HG03064 (cell line): ENCODE results near the gene IFIT2.
"Not testable (repeated sequence)": the region's sequence is repeated elsewhere in the genome, so short reads cannot be mapped to it uniquely, and the experiment has no call there.

Experiments
- ATAC-seq: cut with Tn5 transposase; IDR thresholded peaks from one replicate; pipeline ENCODE4 v1.9.1; 2021; ENCODE audit warnings: low read depth; ENCODE audit not compliant: unreplicated experiment

The IFIT2 gene

GRCh38 chr10:89305766-89306433 is 4.1 kb downstream of the IFIT2 start:
- no peak for ATAC-seq

DNA sequence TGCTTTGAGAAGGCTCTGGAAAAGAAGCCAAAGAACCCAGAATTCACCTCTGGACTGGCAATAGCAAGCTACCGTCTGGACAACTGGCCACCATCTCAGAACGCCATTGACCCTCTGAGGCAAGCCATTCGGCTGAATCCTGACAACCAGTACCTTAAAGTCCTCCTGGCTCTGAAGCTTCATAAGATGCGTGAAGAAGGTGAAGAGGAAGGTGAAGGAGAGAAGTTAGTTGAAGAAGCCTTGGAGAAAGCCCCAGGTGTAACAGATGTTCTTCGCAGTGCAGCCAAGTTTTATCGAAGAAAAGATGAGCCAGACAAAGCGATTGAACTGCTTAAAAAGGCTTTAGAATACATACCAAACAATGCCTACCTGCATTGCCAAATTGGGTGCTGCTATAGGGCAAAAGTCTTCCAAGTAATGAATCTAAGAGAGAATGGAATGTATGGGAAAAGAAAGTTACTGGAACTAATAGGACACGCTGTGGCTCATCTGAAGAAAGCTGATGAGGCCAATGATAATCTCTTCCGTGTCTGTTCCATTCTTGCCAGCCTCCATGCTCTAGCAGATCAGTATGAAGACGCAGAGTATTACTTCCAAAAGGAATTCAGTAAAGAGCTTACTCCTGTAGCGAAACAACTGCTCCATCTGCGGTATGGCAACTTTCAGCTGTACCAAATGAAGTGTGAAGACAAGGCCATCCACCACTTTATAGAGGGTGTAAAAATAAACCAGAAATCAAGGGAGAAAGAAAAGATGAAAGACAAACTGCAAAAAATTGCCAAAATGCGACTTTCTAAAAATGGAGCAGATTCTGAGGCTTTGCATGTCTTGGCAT is 4.8 kb downstream of the IFIT2 start:
- ATAC-seq, result no peak

GRCh38 chr10:89307269-89307577 is 5.4 kb downstream of the IFIT2 start:
- ATAC-seq, result no peak

- no peak for ATAC-seq
These were observed 6.4 kb downstream of the IFIT2 start for GRCh38 chr10:89308266-89308665.

GRCh38 chr10:89308736-89309135 is 6.9 kb downstream of the IFIT2 start:
- no peak for ATAC-seq

GRCh38 chr10:89309156-89310055 is 7.6 kb downstream of the IFIT2 start:
- ATAC-seq, result no peak

- no peak for ATAC-seq
These were observed 8.4 kb downstream of the IFIT2 start for GRCh38 chr10:89310056-89310893.

DNA sequence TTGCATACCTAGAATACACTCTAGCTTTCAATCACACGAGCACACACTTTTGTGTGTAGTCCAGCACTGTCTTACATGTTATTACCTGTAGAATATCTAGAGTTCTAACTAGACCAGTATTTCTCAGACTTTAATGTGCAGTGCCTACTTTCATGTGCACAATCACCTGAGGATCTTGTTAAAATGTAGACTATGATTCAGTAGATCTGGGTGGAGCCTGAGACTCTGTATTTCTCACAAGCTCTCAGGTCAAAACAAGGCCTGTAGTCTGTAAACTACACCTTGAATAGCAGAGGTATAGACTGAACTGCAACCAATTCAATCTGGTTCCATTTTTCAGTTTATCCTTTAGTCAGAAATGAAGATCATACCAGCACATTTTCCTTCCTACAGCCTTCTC is 11.1 kb downstream of the IFIT2 start:
- no peak for ATAC-seq

GRCh38 chr10:89314676-89315075 is 12.8 kb downstream of the IFIT2 start:
- ATAC-seq, result no peak

DNA sequence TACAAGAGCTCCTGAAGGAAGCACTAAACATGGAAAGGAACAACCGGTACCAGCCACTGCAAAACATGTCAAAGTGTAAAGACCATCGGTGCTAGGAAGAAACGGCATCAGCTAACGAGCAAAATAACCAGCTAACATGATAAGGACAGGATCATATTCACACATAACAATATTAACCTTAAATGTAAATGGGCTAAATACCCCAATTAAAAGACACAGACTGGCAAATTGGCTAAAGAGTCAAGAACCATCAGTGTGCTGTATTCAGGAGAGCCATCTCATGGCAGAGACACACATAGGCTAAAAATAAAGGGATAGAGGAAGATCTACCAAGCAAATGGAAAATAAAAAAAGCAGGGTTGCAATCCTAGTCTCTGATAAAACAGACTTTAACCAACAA is 16.2 kb downstream of the IFIT2 start:
- ATAC-seq, result not testable (repeated sequence)

GRCh38 chr10:89325081-89325480 is 23.2 kb downstream of the IFIT2 start:
- not testable (repeated sequence) for ATAC-seq

DNA sequence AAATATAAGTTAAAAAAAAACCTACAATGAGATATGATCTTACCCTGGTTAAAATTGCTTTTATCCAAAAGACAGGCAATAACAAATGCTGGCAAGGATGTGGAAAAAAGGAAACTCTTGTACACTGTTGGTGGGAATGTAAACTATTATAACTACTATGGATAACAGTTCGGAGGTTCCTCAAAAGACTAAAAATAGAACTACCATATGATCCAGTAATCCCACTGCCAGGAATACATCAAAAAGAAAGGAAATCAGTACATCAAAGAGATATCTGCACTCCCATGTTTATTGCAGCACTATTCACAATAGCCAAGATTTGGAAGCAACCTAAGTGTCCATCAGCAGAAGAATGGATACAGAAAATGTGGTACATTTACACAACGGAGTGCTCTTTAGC is 24.0 kb downstream of the IFIT2 start:
- not testable (repeated sequence) for ATAC-seq

- no peak for ATAC-seq
These were observed 26.1 kb downstream of the IFIT2 start, which contains the start of gene IFIT3 for GRCh38 chr10:89327803-89328441. Gene IFIT3 (plus strand): TSS chr10:89327997. CDS start chr10:89328074, 77 bp downstream.

GRCh38 chr10:89329151-89329550 is 27.3 kb downstream of the IFIT2 start:
- ATAC-seq, result no peak

GRCh38 chr10:89330014-89330413 is 28.2 kb downstream of the IFIT2 start:
- not testable (repeated sequence) for ATAC-seq

GRCh38 chr10:89330537-89331212 is 28.8 kb downstream of the IFIT2 start:
- ATAC-seq, result no peak

- ATAC-seq, result not testable (repeated sequence)
These were observed 29.8 kb downstream of the IFIT2 start for GRCh38 chr10:89331487-89332122.

- peak; percentile 28 for ATAC-seq
These were observed 30.3 kb downstream of the IFIT2 start for GRCh38 chr10:89332123-89332633.
